Choroid plexus epithelial cell (primary cell): Measurements from ENCODE around the gene CCDC171.

Experiments used
- DNase-seq: peaks from one replicate; pipeline ENCODE4 v3.0.0-alpha.2; 2010; ENCODE audit warnings: low read depth
- H3K4me3 ChIP-seq: 2 replicates; pipeline ENCODE4 v1.5.1; 2011; ENCODE audit warnings: low read depth, mild to moderate bottlenecking, control low read depth, low read length, moderate library complexity
- TF ChIP-seq, protein P1 (sequence below): conservative IDR thresholded peaks from 2 replicates; pipeline ENCODE4 v1.5.1; 2011; ENCODE audit warnings: low read depth, mild to moderate bottlenecking, control low read depth, inconsistent platforms, low read length, moderate library complexity

Gene CCDC171

DNA sequence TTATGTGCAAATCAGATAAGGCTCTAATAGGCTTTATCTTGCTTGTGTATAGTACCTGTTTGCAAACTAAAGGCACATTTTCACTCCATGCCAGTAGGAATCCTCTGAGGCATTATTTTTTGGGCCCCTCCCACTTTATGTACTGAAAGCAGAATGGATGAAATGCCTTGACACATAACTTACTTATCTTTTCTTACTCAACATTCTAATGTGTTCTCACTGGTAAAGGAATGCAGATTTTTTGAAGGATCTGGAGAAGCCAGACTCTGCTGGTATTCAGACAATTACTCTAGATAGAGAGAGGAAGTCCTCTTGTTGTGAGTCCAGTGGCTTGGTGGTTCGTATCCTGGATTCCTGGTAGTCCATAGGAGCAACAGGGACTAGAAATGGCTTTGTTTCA is 336.7 kb downstream of the CCDC171 start:
- peak; percentile 83 for DNase-seq
- TF ChIP-seq, protein P1, sequence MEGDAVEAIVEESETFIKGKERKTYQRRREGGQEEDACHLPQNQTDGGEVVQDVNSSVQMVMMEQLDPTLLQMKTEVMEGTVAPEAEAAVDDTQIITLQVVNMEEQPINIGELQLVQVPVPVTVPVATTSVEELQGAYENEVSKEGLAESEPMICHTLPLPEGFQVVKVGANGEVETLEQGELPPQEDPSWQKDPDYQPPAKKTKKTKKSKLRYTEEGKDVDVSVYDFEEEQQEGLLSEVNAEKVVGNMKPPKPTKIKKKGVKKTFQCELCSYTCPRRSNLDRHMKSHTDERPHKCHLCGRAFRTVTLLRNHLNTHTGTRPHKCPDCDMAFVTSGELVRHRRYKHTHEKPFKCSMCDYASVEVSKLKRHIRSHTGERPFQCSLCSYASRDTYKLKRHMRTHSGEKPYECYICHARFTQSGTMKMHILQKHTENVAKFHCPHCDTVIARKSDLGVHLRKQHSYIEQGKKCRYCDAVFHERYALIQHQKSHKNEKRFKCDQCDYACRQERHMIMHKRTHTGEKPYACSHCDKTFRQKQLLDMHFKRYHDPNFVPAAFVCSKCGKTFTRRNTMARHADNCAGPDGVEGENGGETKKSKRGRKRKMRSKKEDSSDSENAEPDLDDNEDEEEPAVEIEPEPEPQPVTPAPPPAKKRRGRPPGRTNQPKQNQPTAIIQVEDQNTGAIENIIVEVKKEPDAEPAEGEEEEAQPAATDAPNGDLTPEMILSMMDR: no peak
- no peak overlapping the region for H3K4me3 ChIP-seq

DNA sequence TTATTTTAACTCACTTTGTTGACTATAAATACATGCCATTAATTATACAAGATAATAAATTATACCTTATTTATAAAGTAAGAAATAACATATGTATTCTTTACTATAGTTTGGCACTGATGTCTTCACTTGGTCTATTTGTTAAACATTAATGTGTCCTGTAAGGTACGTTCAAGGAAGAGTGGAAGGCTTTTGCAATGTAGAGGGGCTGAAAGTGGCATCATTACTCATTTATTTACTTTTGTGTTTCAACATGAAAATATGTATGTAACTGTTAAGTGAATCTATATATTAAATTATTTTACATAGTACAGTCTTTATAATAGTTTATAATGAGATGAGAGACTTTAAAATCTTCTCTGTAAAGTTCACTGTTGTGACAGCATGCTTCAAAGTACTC is 348.7 kb downstream of the CCDC171 start:
- no peak for DNase-seq
- TF ChIP-seq, protein P1: no peak
- H3K4me3 ChIP-seq: no peak overlapping the region

DNA sequence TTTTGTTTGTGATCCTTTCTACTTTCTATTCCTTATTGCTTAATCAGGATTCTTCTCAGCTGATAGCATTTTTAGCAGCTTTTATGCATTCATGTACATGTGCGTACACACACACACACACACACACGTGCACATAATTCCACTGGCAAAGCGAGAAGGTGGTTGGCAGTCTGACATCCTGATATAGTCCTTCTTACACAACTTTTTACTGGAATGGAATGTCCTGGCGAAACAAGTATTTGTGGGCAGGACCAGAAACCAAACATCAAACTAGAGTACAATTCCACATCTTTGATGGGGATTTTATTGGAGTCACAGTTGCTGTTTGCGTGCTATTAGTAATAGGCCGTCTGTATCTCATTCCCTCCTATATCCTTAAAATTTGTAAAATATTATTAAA is 356.5 kb downstream of the CCDC171 start:
- peak; percentile 88 for DNase-seq
- TF ChIP-seq, protein P1: no peak
- no peak overlapping the region for H3K4me3 ChIP-seq

DNA sequence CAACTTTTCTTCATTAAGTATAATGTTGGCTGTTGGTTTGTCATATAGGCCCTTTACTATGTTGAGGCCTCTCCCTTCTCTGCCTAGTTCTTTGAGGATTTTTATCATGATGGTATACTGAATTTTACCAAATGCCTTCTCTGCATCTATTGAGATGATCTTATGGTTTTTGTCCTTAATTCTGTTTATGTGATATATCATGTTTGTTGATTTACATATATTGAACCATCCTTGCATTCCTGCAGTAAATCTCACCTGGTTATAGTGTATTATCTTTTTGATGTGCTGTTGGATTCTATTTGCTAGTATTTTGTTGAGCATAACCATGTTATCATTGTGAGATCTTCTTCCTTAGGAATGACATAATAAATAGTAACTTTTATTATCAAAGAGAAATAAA is 362.9 kb downstream of the CCDC171 start:
- TF ChIP-seq, protein P1: no peak
- DNase-seq: peak; percentile 26
- H3K4me3 ChIP-seq: no peak overlapping the region

DNA sequence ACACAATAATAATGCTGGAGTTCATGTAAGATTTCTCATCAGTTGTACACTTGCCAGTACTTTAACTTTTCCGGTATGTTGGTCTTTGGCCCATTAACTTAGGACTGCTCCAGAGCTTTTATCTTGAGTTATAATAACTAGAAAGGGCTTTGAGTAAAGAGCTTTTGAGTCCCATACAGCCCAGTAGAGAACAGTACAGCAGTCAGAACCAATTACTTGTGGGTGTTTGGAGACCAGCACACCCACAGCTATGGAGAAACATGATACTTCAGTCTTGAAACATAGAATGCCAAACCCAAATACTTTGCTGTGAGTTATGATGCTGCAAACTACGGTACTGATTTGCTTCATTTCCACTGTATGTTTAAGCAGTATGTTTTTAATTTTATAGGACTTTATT is 374.3 kb downstream of the CCDC171 start:
- peak; percentile 70 for DNase-seq
- TF ChIP-seq, protein P1: no peak
- no peak overlapping the region for H3K4me3 ChIP-seq

DNA sequence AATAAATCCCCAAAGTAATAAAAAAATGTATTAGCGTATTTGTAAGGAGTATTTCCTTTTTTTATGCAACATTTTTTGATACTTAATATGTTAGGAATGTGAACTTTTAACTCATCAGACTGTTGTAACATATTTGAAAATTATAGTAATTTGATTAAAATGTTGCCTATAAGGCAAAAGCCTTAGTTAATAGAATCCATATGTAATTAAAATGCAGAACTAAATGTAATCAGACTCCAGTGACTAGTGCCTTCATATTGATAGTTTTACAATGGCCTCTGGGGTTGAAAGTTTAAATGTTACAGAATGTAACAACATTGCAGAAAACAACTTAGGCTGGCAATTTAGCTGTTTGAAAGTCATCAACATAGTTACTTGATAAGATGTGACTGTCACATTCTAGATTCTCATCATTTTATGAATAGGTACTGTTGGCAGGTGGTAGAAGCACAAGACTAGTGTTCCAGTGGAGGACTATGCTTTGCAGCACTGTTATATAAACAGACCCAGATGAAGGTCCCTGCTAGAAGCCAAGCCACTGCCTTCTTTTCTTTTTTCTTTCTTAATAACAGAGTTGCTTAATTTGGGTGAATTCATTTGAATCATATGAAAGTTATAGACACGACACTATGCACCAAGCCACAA is 382.9 kb downstream of the CCDC171 start:
- TF ChIP-seq, protein P1: no peak
- H3K4me3 ChIP-seq: no peak overlapping the region
- DNase-seq: peak; percentile 27

DNA sequence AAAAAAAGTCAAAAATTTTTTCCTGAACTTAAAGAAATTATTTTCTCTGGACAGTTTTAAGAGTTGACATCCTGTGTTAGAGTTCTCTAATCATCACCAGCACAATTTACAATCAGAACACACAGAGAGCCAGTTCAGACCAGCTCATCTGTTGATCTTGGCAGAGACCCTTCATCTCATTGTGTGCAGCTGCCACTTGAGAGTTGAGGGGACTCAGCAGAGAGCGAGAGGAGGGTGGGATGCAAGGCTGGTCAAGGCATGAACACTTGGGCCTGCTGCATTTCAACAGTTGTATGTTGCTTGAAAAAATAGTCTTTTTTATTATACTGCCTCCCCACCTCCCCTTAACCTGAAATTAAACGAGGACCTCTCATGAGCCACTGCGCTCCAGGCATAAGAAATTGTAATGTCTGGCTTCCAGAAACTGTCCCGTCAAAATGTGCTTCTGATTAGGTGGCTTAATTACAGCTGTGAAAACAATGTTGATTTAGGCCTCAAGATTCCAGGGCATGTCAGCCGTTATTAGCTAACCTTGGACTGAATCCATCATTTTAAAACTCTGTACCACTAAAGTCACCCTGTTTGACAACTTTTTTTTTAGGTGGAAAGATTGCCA is 383.6 kb downstream of the CCDC171 start:
- H3K4me3 ChIP-seq: no peak overlapping the region
- TF ChIP-seq, protein P1: no peak
- peak; percentile 52 for DNase-seq
